Eye (tissue), 1 donor: ENCODE measurements around the gene LCE5A.
"Not testable (repeated sequence)": the region's sequence is repeated elsewhere in the genome, so short reads cannot be mapped to it uniquely, and the experiment has no call there.

Experiments
- DNase-seq: peaks from one replicate; pipeline ENCODE4 v3.0.0-alpha.2; 2015

Gene LCE5A

DNA sequence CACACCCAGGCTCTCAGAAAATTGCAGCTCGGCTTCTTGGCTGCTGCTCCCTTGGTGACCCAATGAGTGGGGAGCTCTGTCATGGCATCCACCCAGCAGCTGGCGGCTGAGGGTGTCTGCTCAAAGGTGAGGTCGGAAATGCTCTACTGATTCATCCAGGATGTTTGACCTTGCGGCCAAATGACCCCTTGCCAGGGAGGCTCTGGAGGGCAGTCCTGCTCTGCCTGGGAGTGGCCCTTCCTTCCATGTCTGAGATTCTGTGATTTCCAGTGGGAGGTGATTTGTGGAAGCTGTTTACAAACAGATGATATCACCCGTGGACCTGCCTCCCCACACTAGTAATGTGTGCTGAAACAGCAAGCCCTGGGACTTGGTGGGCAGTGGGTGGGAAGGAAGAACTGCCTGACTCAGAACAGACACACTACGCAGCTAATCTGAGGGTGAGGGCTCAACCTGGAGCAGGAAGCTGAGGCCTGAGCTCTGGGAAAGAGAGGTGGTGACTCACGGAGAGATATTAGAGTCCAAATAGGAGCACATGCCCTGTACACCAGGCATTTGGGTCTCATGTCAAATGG is 6.7 kb downstream of the LCE5A start:
- DNase-seq, result no peak

DNA sequence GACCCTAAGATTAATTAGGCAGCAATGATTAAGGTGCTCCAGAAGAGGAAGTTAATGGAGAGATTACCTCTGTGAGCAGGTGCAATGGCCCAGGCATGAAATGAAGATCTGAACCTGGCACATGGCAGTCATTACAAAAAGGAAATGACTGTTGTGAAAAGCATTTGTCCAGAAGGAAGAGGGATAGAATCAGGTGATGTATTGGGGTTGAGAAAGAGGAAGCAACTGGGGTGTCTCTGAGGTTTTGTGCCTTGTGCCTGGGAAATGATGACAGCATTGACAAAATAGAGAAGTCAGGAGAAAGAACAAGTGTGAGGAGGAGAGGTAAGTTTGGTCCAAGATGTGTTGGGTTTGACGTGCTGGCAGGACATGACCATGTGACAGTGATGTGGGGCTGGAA is 9.2 kb downstream of the LCE5A start:
- no peak for DNase-seq

DNA sequence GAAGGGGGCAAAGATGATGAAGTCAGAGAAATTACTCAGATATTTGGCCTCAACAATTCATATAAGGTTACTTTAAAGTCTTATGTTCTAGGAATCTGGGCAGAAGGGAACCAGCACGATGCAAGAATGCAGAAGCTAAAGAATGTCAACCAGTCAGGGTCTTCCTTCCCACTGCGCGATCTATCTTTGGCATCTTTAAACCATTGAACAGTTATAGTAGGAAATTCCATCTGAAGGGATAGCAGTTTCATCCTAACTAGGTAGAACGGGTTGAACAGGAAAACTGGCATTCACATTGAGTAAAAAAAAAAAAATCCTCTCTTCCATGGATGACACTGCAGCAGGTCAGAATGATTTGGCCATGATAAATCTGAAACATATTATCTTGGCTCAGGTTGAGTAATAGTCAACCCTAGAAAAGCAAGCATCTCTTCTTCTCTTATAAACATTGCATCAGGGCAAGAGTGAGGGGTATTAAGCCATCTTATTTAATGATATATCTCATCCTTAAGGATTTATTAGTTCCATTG is 10.0 kb downstream of the LCE5A start:
- DNase-seq, result no peak

DNA sequence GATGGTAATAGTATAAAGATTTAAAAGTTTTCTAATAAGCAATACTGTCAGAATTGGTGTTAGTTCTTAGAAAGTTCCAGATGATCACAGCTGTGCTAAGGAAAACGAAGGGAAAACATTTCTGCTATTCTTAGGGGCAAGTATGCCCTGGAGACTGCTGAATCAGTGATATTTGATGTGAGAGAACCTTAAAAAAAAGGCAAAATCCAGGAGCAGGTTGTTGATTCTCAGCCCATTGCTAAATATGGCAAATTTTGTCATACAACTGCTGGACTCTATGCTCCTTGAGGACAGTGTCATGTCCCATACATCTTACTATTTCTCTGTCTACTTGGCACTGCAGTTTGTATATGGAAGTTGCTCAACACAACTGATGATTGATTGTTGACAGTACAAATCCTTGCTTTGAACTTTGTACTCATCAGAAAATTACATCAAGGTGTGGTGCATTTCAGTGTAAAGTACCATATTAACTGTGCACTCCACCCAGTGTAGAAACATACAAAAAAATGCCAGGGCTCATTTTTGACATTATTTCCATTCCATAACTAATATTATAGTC is 14.6 kb downstream of the LCE5A start:
- DNase-seq, result no peak

DNA sequence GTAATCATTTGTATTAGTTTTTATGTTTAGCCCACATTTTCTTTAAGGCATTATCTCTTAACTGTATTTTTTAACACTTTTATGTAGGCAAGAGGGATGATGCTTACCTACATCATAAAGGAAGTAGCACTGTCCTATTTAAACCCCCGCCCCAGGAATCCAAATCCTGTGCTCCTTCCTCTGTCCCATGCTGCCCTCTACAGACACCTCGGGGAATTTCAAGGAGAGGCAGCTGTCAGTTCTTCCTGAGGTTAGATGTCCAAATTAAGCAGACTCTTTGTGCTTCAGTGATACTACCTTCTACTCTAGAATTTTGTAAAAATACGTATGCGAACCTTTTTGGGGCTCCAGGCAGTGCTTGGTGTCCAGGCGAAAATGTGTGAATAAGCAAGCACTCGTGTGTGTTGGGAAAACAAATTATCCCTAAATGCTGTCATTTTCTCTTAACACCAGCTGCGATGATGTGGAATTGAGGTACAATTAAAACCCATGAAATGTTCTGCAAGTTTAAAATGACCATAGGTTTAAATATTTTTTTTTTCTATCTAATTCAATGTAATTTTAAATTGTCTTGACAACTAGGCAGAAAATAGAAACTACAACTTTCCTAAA is 22.8 kb downstream of the LCE5A start:
- DNase-seq, result peak; percentile 58

DNA sequence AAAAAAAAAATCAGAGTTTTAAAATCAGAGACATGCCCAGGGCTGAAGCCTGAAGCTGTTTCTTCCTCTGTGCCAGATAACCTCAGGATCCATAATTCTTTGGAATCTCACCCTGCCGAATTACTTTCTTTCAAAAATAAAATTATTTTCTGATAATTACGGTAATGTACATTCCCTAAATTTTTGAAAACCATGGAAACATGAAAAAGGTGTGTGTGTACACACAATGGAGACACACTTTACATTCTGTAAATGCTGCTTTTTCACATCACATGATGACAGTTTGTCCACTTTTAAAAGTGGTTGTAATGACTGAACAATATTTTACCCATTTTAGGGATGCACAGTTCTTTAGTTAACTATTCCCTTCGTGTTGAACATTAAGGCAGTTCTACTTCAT is 25.2 kb downstream of the LCE5A start:
- no peak for DNase-seq

DNA sequence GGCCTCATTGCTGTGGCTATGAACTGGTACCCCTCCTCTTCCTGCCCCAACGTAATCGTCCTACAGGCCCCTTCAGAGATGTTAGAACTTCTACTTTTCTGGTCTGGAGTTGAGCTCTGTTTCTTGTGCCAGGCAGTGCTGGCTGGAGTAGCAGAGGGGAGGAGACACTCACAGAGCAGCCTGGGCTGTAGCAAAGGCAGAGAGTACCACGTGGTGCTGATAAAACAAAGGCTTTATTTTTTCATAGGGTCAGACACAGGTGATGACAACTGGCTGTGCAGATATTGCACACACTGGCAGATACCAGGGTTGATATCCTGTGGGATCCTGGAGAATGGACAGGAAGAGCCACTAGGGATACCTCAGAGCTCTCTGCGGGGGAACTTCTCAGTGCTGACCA is 26.9 kb downstream of the LCE5A start:
- no peak for DNase-seq

DNA sequence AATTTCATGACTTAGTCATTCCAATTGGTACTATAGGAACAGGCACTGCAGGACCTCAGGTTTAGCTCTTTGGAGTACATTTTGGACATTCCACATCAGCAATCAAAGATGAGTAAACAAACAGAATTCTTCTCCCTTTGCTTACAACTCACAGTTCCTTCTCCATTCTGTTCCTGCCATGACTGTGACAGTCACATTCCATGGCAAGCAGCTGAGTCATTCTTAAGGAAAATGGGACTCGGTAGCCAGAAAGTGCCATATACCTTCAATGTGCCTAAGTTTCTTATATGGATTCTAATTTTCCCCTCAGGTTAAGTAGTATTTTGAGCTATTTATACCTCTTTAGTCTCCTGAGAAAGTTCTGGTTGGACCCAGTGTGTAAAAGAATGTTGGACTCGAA is 29.3 kb downstream of the LCE5A start:
- DNase-seq, result no peak

DNA sequence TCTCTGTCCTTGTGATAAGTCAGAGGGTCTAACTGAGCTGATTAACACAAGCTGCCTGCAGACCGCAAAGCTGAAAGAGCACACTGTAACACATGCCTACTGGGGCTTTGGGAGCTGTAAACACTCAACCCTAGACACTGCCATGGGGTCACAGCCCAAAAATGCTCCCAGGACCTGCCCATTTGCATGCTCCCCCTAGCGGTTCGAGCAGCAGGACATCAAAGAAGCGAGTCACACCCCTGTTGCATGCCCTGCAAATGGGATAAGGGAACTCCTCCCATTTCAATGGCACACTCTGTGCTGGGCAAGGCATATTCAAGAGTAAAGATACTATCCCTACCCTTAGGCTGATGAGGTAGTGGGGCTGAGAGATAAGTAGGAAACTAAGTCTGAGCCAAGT is 33.2 kb downstream of the LCE5A start:
- no peak for DNase-seq

DNA sequence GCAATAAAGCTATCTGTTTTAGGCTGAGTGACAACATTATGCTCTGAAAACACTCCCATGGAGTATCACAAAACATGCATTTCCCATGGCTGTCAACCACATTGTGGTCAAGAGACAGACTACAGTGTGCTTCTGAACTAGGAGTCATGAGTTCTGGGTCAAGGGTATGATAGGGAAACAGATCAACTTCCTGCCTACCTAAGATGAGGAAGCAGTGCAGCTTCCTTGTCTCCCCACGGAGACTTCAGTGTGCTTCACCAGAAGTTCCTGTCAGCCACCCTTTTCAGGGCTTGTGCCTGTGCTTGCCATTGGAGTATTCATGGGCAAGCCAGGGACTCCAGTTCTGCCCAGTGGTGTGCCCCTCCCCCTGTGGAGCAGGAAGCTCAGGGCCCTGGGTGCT is 36.1 kb downstream of the LCE5A start:
- no peak for DNase-seq

DNA sequence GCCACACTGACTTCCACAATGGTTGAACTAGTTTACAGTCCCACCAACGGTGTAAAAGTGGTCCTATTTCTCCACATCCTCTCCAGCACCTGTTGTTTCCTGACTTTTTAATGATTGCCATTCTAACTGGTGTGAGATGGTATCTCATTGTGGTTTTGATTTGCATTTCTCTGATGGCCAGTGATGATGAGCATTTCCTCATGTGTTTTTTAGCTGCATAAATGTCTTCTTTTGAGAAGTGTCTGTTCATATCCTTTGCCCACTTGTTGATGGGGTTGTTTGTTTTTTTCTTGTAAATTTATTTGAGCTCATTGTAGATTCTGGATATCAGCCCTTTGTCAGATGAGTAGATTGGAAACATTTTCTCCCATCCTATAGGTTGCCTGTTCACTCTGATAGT is 37.8 kb downstream of the LCE5A start:
- not testable (repeated sequence) for DNase-seq
